Liver (tissue), 9 donors: ENCODE measurements around the gene DIDO1. TPM values are rescaled to one million over a fixed set of nuclear protein-coding genes. Genes with fewer than 3 reads are reported as not detected.

Experiments
- DNase-seq: peaks from one replicate; pipeline ENCODE4 v3.0.0-alpha.2; 2017; ENCODE audit warnings: low spot score
- H3K27ac ChIP-seq, 2 donors: one replicate each; pipeline ENCODE4 v1.7.0; 2013; ENCODE audit warnings: inconsistent platforms in 2 of 2, low read length in 2 of 2, control low read depth in 1 of 2, low read depth in 1 of 2, mild to moderate bottlenecking in 1 of 2
- H3K27me3 ChIP-seq, 4 donors: one replicate each; pipeline versions ENCODE4 v1.6.1 to v1.7.0; 2013; ENCODE audit warnings: low read length in 3 of 4, inconsistent platforms in 1 of 4, mild to moderate bottlenecking in 1 of 4, moderate library complexity in 1 of 4; ENCODE audit not compliant: control insufficient read depth in 4 of 4, insufficient read depth in 4 of 4
- H3K36me3 ChIP-seq, 4 donors: one replicate each; pipeline versions ENCODE4 v1.6.1 to v1.7.0; 2013; ENCODE audit warnings: low read length in 3 of 4, mild to moderate bottlenecking in 3 of 4, low read depth in 1 of 4, moderate library complexity in 1 of 4; ENCODE audit not compliant: control insufficient read depth in 4 of 4, insufficient read depth in 3 of 4
- H3K4me1 ChIP-seq, 4 donors: one replicate each; pipeline versions ENCODE4 v1.6.1 to v1.7.0; 2013; ENCODE audit warnings: low read length in 3 of 4, mild to moderate bottlenecking in 3 of 4, moderate library complexity in 1 of 4; ENCODE audit not compliant: control insufficient read depth in 4 of 4, insufficient read depth in 4 of 4
- H3K4me3 ChIP-seq, 3 donors: one replicate each; pipeline versions ENCODE4 v1.6.1 to v1.7.0; 2013; ENCODE audit warnings: low read length in 3 of 3, control low read depth in 1 of 3, low read depth in 1 of 3, mild to moderate bottlenecking in 1 of 3
- H3K9ac ChIP-seq, 2 donors: one replicate each; pipeline ENCODE4 v1.7.0; 2013; ENCODE audit warnings: low read length in 2 of 2, mild to moderate bottlenecking in 2 of 2, moderate library complexity in 2 of 2, control low read depth in 1 of 2, low read depth in 1 of 2
- H3K9me3 ChIP-seq, 4 donors: one replicate each; pipeline versions ENCODE4 v1.6.1 to v1.7.0; 2013; ENCODE audit warnings: low read length in 3 of 4; ENCODE audit not compliant: control insufficient read depth in 4 of 4
- ATF3 ChIP-seq: IDR thresholded peaks from 2 replicates; pipeline ENCODE4 v1.6.1; 2016; ENCODE audit warnings: antibody characterized with exemption
- CTCF ChIP-seq: fragments of 150-350 bp; IDR thresholded peaks from 2 replicates; pipeline ENCODE4 v1.5.1; 2017; ENCODE audit warnings: improper control_type of control experiment, low read depth, low read length; ENCODE audit not compliant: missing input control
- EGR1 ChIP-seq, 2 donors: IDR thresholded peaks; 2 replicates each; pipeline ENCODE4 v1.6.1; 2016 to 2018; ENCODE audit warnings: antibody characterized with exemption in 2 of 2, low read depth in 2 of 2
- FOXA1 ChIP-seq: IDR thresholded peaks from 2 replicates; pipeline ENCODE4 v1.6.1; 2016; ENCODE audit warnings: antibody characterized with exemption
- FOXA2 ChIP-seq: IDR thresholded peaks from 2 replicates; pipeline ENCODE4 v1.6.1; 2016; ENCODE audit warnings: antibody characterized with exemption
- GABPA ChIP-seq, 2 donors: IDR thresholded peaks in 1 of 2; conservative IDR thresholded peaks in 1 of 2; 2 replicates each; pipeline ENCODE4 v1.6.1; 2016; ENCODE audit warnings: antibody characterized with exemption in 2 of 2, mild to moderate bottlenecking in 1 of 2, moderate library complexity in 1 of 2
- HNF4A ChIP-seq, 2 donors: conservative IDR thresholded peaks; 2 replicates each; pipeline ENCODE4 v1.6.1; 2016; ENCODE audit warnings: antibody characterized with exemption in 2 of 2, mild to moderate bottlenecking in 2 of 2
- HNF4G ChIP-seq: IDR thresholded peaks from 2 replicates; pipeline ENCODE4 v1.6.1; 2016; ENCODE audit warnings: antibody characterized with exemption
- MAX ChIP-seq: IDR thresholded peaks from 2 replicates; pipeline ENCODE4 v1.6.1; 2016; ENCODE audit warnings: antibody characterized with exemption
- NR2F2 ChIP-seq: IDR thresholded peaks from 2 replicates; pipeline ENCODE4 v1.6.1; 2016; ENCODE audit warnings: antibody characterized with exemption
- REST ChIP-seq: IDR thresholded peaks from 2 replicates; pipeline ENCODE4 v1.6.1; 2016; ENCODE audit warnings: antibody characterized with exemption, mild to moderate bottlenecking
- RXRA ChIP-seq, 2 donors: IDR thresholded peaks; 2 replicates each; pipeline ENCODE4 v1.6.1; 2017 to 2018; ENCODE audit warnings: antibody characterized with exemption in 2 of 2, mild to moderate bottlenecking in 1 of 2
- SP1 ChIP-seq: IDR thresholded peaks from 2 replicates; pipeline ENCODE4 v1.6.1; 2018; ENCODE audit warnings: antibody characterized with exemption, mild to moderate bottlenecking
- TAF1 ChIP-seq: conservative IDR thresholded peaks from 2 replicates; pipeline ENCODE4 v1.6.1; 2016; ENCODE audit warnings: antibody characterized with exemption, mild to moderate bottlenecking
- YY1 ChIP-seq: IDR thresholded peaks from 2 replicates; pipeline ENCODE4 v1.6.1; 2016; ENCODE audit warnings: antibody characterized with exemption, mild to moderate bottlenecking
- ZBTB33 ChIP-seq: IDR thresholded peaks from 2 replicates; pipeline ENCODE4 v1.6.1; 2016; ENCODE audit warnings: antibody characterized with exemption
- WGBS: extraction: QIAGEN DNeasy Blood & Tissue Kit; methylation state at CpG from one replicate; pipeline ENCODE4 v1.1.7; 2013; 5-methylcytosine and 5-hydroxymethylcytosine counted together
- polyA plus RNA-seq, 2 donors: library from polyadenylated mRNA; stranded (reverse) in 1 of 2; unstranded in 1 of 2; fragments of 200-250 nt in 1 of 2; fragments of >200 nt in 1 of 2; fragmentation: Nextera tagmentation in 1 of 2; extraction: Ambion mirVana in 1 of 2; gene quantifications; one replicate each; pipeline versions ENCODE4 v1.2.1 to v1.2.3, GENCODE V29; 2013 to 2015
- total RNA-seq, 2 donors: library from RNA; depleted of rRNA; stranded (reverse); fragments of >200 nt; gene quantifications; one replicate each; pipeline ENCODE4 v1.2.3, GENCODE V29; 2014
- donor health status: healthy.
- donor health status: healthy.
- donor health status: healthy.
- donor health status: healthy.
- donor health status: healthy.

Gene DIDO1
- total and polyA plus RNA-seq, 4 donors, result 10.1 to 43.1 (median 17.4) TPM

- Histone ChIP-seq H3K4me1 (no peaks in the 10 kb centered on the region), H3K9ac (no peak overlapping the region)
- TF ChIP-seq RXRA (IDR thresholded peaks at IDR 0.05) (no peak), CTCF (no peak), ATF3 (no peak), REST (no peak), HNF4A (conservative IDR thresholded peaks at IDR 0.05) (no peak), EGR1 (IDR thresholded peaks at IDR 0.05; ENCODE audit: low read depth in 2 of 2) (no peak), NR2F2 (no peak), GABPA (IDR thresholded peaks at IDR 0.05 in 1 of 2, conservative IDR thresholded peaks at IDR 0.05 in 1 of 2) (no peak)
Observed at GRCh38 chr20:62845416-62846160, 80.7 kb downstream of the DIDO1 start.

GRCh38 chr20:62844182-62844581, 82.1 kb downstream of the DIDO1 start:
- H3K4me3 ChIP-seq, result no peak overlapping the region
- peaks cover 0 to 4% (median 2%) of the 10 kb centered on the region in 4 donors for H3K36me3 ChIP-seq
- WGBS, result 97% methylated on average over 7 of the region's 7 CpGs
- no peak overlapping the region for H3K9ac ChIP-seq
- H3K9me3 ChIP-seq, result no peaks in the 10 kb centered on the region
- peaks cover 0 to 2% (median 0%) of the 10 kb centered on the region in 4 donors for H3K4me1 ChIP-seq
- no peak for DNase-seq
- H3K27ac ChIP-seq, result no peak overlapping the region
- H3K27me3 ChIP-seq, result no peaks in the 10 kb centered on the region
- TF ChIP-seq NR2F2 (no peak), HNF4G (no peak), MAX (no peak), HNF4A (conservative IDR thresholded peaks at IDR 0.05) (no peak), ZBTB33 (no peak), GABPA (IDR thresholded peaks at IDR 0.05 in 1 of 2, conservative IDR thresholded peaks at IDR 0.05 in 1 of 2) (no peak), SP1 (no peak), YY1 (no peak), FOXA1 (no peak), FOXA2 (no peak), REST (no peak), EGR1 (IDR thresholded peaks at IDR 0.05; ENCODE audit: low read depth in 2 of 2) (no peak), TAF1 (no peak), RXRA (IDR thresholded peaks at IDR 0.05) (no peak), CTCF (no peak)

More at GRCh38 chr20:62845416-62846160, 80.7 kb downstream of the DIDO1 start:
- H3K36me3 ChIP-seq, result peaks cover 0 to 4% (median 2%) of the 10 kb centered on the region in 4 donors
- no peak overlapping the region for H3K27ac ChIP-seq
- no peak overlapping the region for H3K4me3 ChIP-seq
- WGBS, result 94% methylated on average over 16 of the region's 16 CpGs
- H3K27me3 ChIP-seq, result no peaks in the 10 kb centered on the region
- no peak for DNase-seq
- no peaks in the 10 kb centered on the region for H3K9me3 ChIP-seq
